Activated CD4-positive, CD25-positive, alpha-beta regulatory T cell treated with anti-CD3 and anti-CD28 coated beads, Interleukin-2, amount 50 U/mL, for 16 hours (primary cell): Measurements from ENCODE around the gene PSEN1.

Experiments
- DNase-seq: peaks from one replicate; pipeline ENCODE4 v3.0.0-alpha.2; 2020; ENCODE audit warnings: low read depth, low spot score

The PSEN1 gene

GRCh38 chr14:73217411-73217810 is 81.1 kb downstream of the PSEN1 start:
- DNase-seq = no peak

- DNase-seq = no peak
These were observed 83.8 kb downstream of the PSEN1 start for GRCh38 chr14:73220061-73220460.

GRCh38 chr14:73220634-73221033 is 84.3 kb downstream of the PSEN1 start:
- DNase-seq = no peak

- no peak for DNase-seq
These were observed 85.6 kb downstream of the PSEN1 start for GRCh38 chr14:73221945-73222344.

GRCh38 chr14:73223049-73223448 is 86.7 kb downstream of the PSEN1 start:
- DNase-seq = no peak

GRCh38 chr14:73225496-73225895 is 89.2 kb downstream of the PSEN1 start:
- DNase-seq = no peak

- no peak for DNase-seq
These were observed 91.8 kb downstream of the PSEN1 start for GRCh38 chr14:73227812-73228781.

- no peak for DNase-seq
These were observed 93.7 kb downstream of the PSEN1 start for GRCh38 chr14:73230051-73230450.

GRCh38 chr14:73231981-73232851 is 95.9 kb downstream of the PSEN1 start:
- no peak for DNase-seq

GRCh38 chr14:73232984-73233383 is 96.7 kb downstream of the PSEN1 start:
- DNase-seq = no peak

- no peak for DNase-seq
These were observed 97.3 kb downstream of the PSEN1 start for GRCh38 chr14:73233564-73233963.

- DNase-seq = no peak
These were observed 97.7 kb downstream of the PSEN1 start for GRCh38 chr14:73234029-73234428.

GRCh38 chr14:73234586-73235394 is 98.5 kb downstream of the PSEN1 start:
- DNase-seq = no peak

- no peak for DNase-seq
These were observed 99.3 kb downstream of the PSEN1 start for GRCh38 chr14:73235531-73236155.

- no peak for DNase-seq
These were observed 99.8 kb downstream of the PSEN1 start for GRCh38 chr14:73236157-73236556.

GRCh38 chr14:73236752-73237218 is 100.5 kb downstream of the PSEN1 start:
- no peak for DNase-seq

- DNase-seq = no peak
These were observed 101.0 kb downstream of the PSEN1 start, which contains the start of gene PAPLN for GRCh38 chr14:73237219-73237785. PAPLN (plus strand) TSS chr14:73237506; CDS start chr14:73239779, 2,273 bp downstream.

- DNase-seq = no peak
These were observed 101.6 kb downstream of the PSEN1 start for GRCh38 chr14:73237786-73238423.

- no peak for DNase-seq
These were observed 102.1 kb downstream of the PSEN1 start for GRCh38 chr14:73238424-73238852.

GRCh38 chr14:73238941-73239340 is 102.6 kb downstream of the PSEN1 start:
- DNase-seq = no peak
